HG03060 (cell line): Measurements from ENCODE around the gene SNX27.
"Not testable (repeated sequence)": the region's sequence is repeated elsewhere in the genome, so short reads cannot be mapped to it uniquely, and the experiment has no call there.

Experiments used
- ATAC-seq: cut with Tn5 transposase; IDR thresholded peaks from one replicate; pipeline ENCODE4 v1.9.1; 2021; ENCODE audit warnings: low read depth, moderate number of reproducible peaks; ENCODE audit not compliant: unreplicated experiment

The SNX27 gene

GRCh38 chr1:151602550-151602949 lies 9.3 kb upstream of the SNX27 start:
- not testable (repeated sequence) for ATAC-seq

GRCh38 chr1:151604291-151604690 lies 7.6 kb upstream of the SNX27 start:
- no peak for ATAC-seq

- ATAC-seq = no peak
Observed at GRCh38 chr1:151606384-151606783, 5.5 kb upstream of the SNX27 start.

- no peak for ATAC-seq
Observed at GRCh38 chr1:151606857-151607256, 5.0 kb upstream of the SNX27 start.

- no peak for ATAC-seq
Observed at GRCh38 chr1:151610142-151610541, 1.7 kb upstream of the SNX27 start.

GRCh38 chr1:151611288-151611790 lies 511 bp upstream of the SNX27 start:
- ATAC-seq = no peak

- no peak for ATAC-seq
Observed at GRCh38 chr1:151612501-151613281, 841 bp downstream of the SNX27 start.

- ATAC-seq = no peak
Observed at GRCh38 chr1:151613282-151613780, 1.5 kb downstream of the SNX27 start.

GRCh38 chr1:151615711-151616504 lies 4.1 kb downstream of the SNX27 start:
- ATAC-seq = no peak

GRCh38 chr1:151616505-151616849 lies 4.6 kb downstream of the SNX27 start:
- ATAC-seq = no peak

- ATAC-seq = no peak
Observed at GRCh38 chr1:151618003-151618402, 6.2 kb downstream of the SNX27 start.

- ATAC-seq = no peak
Observed at GRCh38 chr1:151618470-151618869, 6.6 kb downstream of the SNX27 start.

GRCh38 chr1:151618996-151619395 lies 7.1 kb downstream of the SNX27 start:
- ATAC-seq = not testable (repeated sequence)

GRCh38 chr1:151619489-151620093 lies 7.7 kb downstream of the SNX27 start:
- ATAC-seq = no peak

- no peak for ATAC-seq
Observed at GRCh38 chr1:151620286-151620685, 8.4 kb downstream of the SNX27 start.

- no peak for ATAC-seq
Observed at GRCh38 chr1:151621351-151621750, 9.5 kb downstream of the SNX27 start.

- ATAC-seq = no peak
Observed at GRCh38 chr1:151624783-151625182, 12.9 kb downstream of the SNX27 start.

GRCh38 chr1:151626740-151627334 lies 15.0 kb downstream of the SNX27 start:
- no peak for ATAC-seq

GRCh38 chr1:151629278-151629677 lies 17.4 kb downstream of the SNX27 start:
- no peak for ATAC-seq

GRCh38 chr1:151635479-151636072 lies 23.7 kb downstream of the SNX27 start:
- no peak for ATAC-seq
